Mucosa of stomach (tissue), 1 donor: ENCODE results near the gene ELFN2.

Source experiments
- H3K27me3 ChIP-seq: one replicate; pipeline ENCODE4 v1.7.0; 2013; ENCODE audit warnings: mild to moderate bottlenecking, low read length; ENCODE audit not compliant: control insufficient read depth, insufficient read depth
- H3K36me3 ChIP-seq: one replicate; pipeline ENCODE4 v1.7.0; 2013; ENCODE audit warnings: low read length; ENCODE audit not compliant: control insufficient read depth, insufficient read depth
- H3K4me1 ChIP-seq: one replicate; pipeline ENCODE4 v1.7.0; 2013; ENCODE audit warnings: mild to moderate bottlenecking, low read length; ENCODE audit not compliant: control insufficient read depth, insufficient read depth
- H3K4me3 ChIP-seq: one replicate; pipeline ENCODE4 v1.7.0; 2013; ENCODE audit warnings: low read length
- H3K9ac ChIP-seq: one replicate; pipeline ENCODE4 v1.7.0; 2013; ENCODE audit warnings: mild to moderate bottlenecking, low read length, moderate library complexity
- H3K9me3 ChIP-seq: one replicate; pipeline ENCODE4 v1.7.0; 2013; ENCODE audit warnings: mild to moderate bottlenecking, low read length, moderate library complexity; ENCODE audit not compliant: control insufficient read depth
- donor health status: Pancreatic carcinoma.

ELFN2 gene

GRCh38 chr22:37342065-37342464 is 85.2 kb downstream of the ELFN2 start:
- peaks cover 37% of the 10 kb centered on the region for H3K4me1 ChIP-seq
- H3K36me3 ChIP-seq, result no peaks in the 10 kb centered on the region
- H3K9ac ChIP-seq, result no peak overlapping the region
- peaks cover 3% of the 10 kb centered on the region for H3K27me3 ChIP-seq
- no peaks in the 10 kb centered on the region for H3K9me3 ChIP-seq
- no peak overlapping the region for H3K4me3 ChIP-seq

- no peak overlapping the region for H3K9ac ChIP-seq
- H3K4me3 ChIP-seq, result no peak overlapping the region
- H3K27me3 ChIP-seq, result peaks cover 3% of the 10 kb centered on the region
- H3K36me3 ChIP-seq, result no peaks in the 10 kb centered on the region
- no peaks in the 10 kb centered on the region for H3K9me3 ChIP-seq
- peaks cover 39% of the 10 kb centered on the region for H3K4me1 ChIP-seq
Measured at GRCh38 chr22:37340331-37341262, 86.7 kb downstream of the ELFN2 start.

GRCh38 chr22:37338539-37339246 is 88.6 kb downstream of the ELFN2 start:
- H3K9ac ChIP-seq, result no peak overlapping the region
- peaks cover 21% of the 10 kb centered on the region for H3K27me3 ChIP-seq
- no peak overlapping the region for H3K4me3 ChIP-seq

GRCh38 chr22:37337204-37337943 is 89.9 kb downstream of the ELFN2 start:
- Histone ChIP-seq H3K27me3 (peaks cover 32% of the 10 kb centered on the region), H3K4me1 (peaks cover 53% of the 10 kb centered on the region), H3K4me3 (no peak overlapping the region), H3K9ac (no peak overlapping the region), H3K36me3 (no peaks in the 10 kb centered on the region), H3K9me3 (no peaks in the 10 kb centered on the region)

More at GRCh38 chr22:37338539-37339246, 88.6 kb downstream of the ELFN2 start:
- no peaks in the 10 kb centered on the region for H3K36me3 ChIP-seq
- H3K4me1 ChIP-seq, result peaks cover 53% of the 10 kb centered on the region
- no peaks in the 10 kb centered on the region for H3K9me3 ChIP-seq

GRCh38 chr22:37336579-37336978 is 90.7 kb downstream of the ELFN2 start:
- no peak overlapping the region for H3K9ac ChIP-seq
- H3K4me3 ChIP-seq, result no peak overlapping the region
- H3K4me1 ChIP-seq, result peaks cover 61% of the 10 kb centered on the region
- no peaks in the 10 kb centered on the region for H3K36me3 ChIP-seq
- peaks cover 40% of the 10 kb centered on the region for H3K27me3 ChIP-seq
- no peaks in the 10 kb centered on the region for H3K9me3 ChIP-seq

- no peak overlapping the region for H3K9ac ChIP-seq
- no peak overlapping the region for H3K4me3 ChIP-seq
- H3K27me3 ChIP-seq, result peaks cover 46% of the 10 kb centered on the region
- no peaks in the 10 kb centered on the region for H3K36me3 ChIP-seq
- H3K4me1 ChIP-seq, result peaks cover 69% of the 10 kb centered on the region
- H3K9me3 ChIP-seq, result no peaks in the 10 kb centered on the region
Measured at GRCh38 chr22:37335806-37336199, 91.5 kb downstream of the ELFN2 start.

- Histone ChIP-seq H3K9ac (no peak overlapping the region), H3K9me3 (no peaks in the 10 kb centered on the region), H3K36me3 (no peaks in the 10 kb centered on the region), H3K4me1 (peaks cover 75% of the 10 kb centered on the region), H3K27me3 (peaks cover 46% of the 10 kb centered on the region), H3K4me3 (no peak overlapping the region)
Measured at GRCh38 chr22:37334859-37335805, 92.1 kb downstream of the ELFN2 start.

GRCh38 chr22:37334461-37334858 is 92.8 kb downstream of the ELFN2 start:
- Histone ChIP-seq H3K4me3 (no peak overlapping the region), H3K9me3 (no peaks in the 10 kb centered on the region), H3K4me1 (peaks cover 82% of the 10 kb centered on the region), H3K36me3 (no peaks in the 10 kb centered on the region), H3K27me3 (peaks cover 46% of the 10 kb centered on the region), H3K9ac (no peak overlapping the region)

GRCh38 chr22:37333724-37334460 is 93.4 kb downstream of the ELFN2 start:
- Histone ChIP-seq H3K9ac (no peak overlapping the region), H3K27me3 (peaks cover 46% of the 10 kb centered on the region), H3K9me3 (no peaks in the 10 kb centered on the region), H3K36me3 (no peaks in the 10 kb centered on the region), H3K4me3 (no peak overlapping the region), H3K4me1 (peaks cover 80% of the 10 kb centered on the region)

GRCh38 chr22:37331856-37332536 is 95.3 kb downstream of the ELFN2 start:
- Histone ChIP-seq H3K4me3 (no peak overlapping the region), H3K4me1 (peaks cover 68% of the 10 kb centered on the region), H3K9ac (no peak overlapping the region), H3K9me3 (no peaks in the 10 kb centered on the region), H3K36me3 (no peaks in the 10 kb centered on the region), H3K27me3 (peaks cover 43% of the 10 kb centered on the region)
